GM21717 (cell line): ENCODE results near the gene ADD1.
A peak's percentile ranks its signal among the peaks of the same experiment; 100 is the strongest.

Experiments
- ATAC-seq: cut with Tn5 transposase; IDR thresholded peaks from one replicate; pipeline ENCODE4 v1.9.1; 2021; ENCODE audit warnings: mild to moderate bottlenecking, moderate library complexity; ENCODE audit not compliant: unreplicated experiment

The ADD1 gene, protein sequence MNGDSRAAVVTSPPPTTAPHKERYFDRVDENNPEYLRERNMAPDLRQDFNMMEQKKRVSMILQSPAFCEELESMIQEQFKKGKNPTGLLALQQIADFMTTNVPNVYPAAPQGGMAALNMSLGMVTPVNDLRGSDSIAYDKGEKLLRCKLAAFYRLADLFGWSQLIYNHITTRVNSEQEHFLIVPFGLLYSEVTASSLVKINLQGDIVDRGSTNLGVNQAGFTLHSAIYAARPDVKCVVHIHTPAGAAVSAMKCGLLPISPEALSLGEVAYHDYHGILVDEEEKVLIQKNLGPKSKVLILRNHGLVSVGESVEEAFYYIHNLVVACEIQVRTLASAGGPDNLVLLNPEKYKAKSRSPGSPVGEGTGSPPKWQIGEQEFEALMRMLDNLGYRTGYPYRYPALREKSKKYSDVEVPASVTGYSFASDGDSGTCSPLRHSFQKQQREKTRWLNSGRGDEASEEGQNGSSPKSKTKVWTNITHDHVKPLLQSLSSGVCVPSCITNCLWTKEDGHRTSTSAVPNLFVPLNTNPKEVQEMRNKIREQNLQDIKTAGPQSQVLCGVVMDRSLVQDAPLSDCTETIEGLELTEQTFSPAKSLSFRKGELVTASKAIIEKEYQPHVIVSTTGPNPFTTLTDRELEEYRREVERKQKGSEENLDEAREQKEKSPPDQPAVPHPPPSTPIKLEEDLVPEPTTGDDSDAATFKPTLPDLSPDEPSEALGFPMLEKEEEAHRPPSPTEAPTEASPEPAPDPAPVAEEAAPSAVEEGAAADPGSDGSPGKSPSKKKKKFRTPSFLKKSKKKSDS

DNA sequence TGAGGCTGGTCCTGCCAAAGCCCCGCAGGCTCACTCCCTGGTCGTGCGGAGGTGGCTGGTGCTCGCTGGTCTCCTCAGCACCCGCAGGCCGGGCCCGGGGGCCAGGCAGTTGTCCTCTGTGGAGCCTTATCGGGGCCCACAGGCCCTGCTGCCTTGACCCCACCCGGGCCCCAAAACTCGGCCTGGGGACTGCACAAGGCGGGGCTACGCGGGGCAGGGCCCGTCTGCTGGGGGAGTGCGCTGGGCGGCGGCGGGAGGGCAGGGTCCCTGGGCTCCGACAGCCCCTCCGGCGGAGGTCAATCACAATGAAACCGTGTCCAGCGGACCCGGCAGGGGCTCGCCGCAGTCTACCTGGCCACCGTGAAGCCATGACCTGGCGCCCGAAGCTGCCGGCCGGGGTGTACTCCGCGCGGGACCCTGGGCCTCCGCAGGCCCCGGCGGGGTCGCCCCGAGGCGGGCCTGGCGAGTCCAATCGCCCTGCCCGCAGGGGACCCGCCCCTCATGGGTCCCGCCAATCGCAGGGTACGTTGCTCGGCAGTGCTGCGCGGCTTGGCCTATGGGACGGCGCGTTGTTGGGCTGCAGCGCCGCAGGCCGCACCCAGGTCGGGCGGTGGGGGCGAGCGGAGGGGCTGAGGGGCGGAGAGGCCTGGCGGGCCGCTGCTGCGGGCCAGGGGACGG, at the start of gene ADD1:
TSS of gene ADD1 (plus strand) at position 582 of the 678 bp plus-strand sequence. CDS start 32,072 bp downstream, outside the sequence.
- peak; percentile 77 for ATAC-seq

DNA sequence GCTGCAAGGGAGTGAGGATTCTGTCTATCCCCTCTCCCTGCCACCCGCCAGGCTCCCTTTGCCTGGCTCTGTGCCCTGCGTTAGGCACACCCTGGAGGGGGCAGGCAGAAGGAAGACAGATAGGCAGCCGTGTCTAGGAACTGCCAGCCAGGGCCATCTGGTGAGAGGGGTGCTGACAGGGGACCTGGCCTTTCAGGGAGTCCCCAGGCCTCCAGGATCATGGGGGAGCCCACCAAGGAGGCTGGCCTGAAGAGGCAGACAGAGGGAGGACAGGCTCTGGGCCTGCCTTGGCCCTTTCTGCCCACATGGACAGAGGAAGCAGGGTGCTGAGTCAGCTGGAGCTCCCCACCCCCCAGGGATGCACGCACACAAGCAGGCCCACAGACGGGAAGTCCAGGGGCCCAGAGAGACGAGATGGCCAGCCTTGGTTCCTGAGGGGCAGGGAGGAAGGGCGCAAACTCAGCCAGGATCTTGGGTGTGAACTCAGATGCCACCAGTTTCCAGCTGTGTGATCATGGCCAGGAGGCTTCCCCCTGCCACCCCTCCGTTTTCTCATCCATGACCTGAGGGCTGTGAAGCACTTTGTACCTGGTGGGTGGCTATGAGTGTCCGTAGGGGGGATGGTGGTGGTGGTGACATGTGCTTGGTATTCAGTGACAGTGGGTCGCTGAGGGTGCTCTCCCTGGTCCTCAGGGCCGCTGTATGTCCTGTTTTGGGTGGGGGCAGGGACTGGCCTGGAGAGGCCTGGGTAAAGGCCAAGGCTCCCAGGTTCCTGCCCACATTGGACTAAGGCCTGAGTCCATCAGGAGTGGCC, 49.0 kb upstream of the ADD1 start:
- ATAC-seq: no peak

DNA sequence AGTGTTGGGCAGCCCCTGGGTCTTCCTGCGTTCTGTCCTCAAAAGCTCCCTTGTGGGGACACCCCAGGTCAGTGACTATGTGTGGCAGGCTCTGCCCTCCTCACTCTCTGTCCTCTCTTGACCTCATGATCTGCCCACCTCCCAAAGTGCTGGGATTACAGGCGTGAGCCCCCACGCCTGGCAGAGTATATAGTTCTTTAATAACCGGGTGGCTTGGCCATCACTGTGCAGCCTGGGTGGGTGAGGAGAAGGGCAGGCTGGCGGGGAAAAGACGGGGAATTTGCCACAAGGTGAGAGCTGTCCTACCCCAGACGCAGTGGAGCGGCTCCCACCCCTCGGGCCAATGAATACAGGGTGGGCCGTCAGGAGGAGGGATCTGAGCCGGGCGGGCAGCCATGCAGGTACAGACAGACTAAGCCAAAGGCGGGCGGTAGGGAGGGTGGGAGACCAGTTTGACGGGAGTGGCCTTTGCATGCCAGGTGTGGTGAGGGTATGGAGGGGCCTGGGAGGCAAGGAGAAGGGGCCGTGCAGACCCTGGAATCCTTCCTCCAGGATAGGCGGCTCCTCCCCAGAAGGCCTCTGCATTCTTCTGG, 48.2 kb upstream of the ADD1 start:
- ATAC-seq: no peak

DNA sequence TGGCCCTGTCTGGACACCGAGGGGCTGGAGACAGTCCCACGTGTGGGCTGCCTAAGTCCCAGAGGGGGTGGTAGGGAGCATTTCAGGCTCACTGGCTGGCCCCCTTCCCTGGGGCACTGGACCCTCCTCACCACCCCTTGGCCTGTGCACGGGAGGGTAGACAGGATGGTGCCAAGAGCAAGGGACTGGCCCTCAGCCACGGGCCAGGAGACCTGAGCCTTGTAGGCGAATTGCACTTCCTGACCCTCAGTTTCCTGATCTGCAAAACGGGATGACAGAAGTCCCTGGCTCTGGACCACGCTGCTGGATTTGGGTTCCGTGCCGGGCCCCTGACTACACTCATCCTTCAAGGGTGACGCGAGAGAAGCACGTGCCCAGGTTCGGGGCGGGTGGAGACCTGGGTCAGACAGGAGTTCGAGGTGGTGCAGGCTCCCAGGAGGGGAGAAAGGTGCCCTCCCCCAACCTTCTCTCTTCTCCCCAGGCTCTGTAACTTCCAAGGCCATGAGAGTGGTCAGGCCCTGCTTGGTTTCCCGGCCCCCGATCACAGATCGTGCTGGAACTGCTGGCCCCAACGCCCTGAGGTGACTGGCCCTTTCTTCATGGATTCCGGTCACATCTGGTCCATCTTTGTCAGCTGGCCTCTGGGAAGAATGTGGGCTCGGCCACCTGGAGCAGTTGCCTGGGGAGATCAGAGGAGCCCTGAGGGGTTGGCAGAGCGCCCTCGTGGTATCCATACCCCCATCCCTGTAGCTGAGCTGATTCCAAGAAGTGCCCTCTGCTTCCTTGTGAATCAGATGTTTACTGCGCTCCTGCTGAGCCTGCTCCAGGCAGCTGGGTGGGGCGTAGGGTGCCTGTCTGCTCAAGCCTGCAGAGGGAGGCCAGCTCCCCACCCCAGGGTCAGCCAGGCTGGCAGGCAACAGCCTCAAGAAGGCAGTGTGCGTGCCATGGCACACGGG, 47.5 kb upstream of the ADD1 start:
- no peak for ATAC-seq

DNA sequence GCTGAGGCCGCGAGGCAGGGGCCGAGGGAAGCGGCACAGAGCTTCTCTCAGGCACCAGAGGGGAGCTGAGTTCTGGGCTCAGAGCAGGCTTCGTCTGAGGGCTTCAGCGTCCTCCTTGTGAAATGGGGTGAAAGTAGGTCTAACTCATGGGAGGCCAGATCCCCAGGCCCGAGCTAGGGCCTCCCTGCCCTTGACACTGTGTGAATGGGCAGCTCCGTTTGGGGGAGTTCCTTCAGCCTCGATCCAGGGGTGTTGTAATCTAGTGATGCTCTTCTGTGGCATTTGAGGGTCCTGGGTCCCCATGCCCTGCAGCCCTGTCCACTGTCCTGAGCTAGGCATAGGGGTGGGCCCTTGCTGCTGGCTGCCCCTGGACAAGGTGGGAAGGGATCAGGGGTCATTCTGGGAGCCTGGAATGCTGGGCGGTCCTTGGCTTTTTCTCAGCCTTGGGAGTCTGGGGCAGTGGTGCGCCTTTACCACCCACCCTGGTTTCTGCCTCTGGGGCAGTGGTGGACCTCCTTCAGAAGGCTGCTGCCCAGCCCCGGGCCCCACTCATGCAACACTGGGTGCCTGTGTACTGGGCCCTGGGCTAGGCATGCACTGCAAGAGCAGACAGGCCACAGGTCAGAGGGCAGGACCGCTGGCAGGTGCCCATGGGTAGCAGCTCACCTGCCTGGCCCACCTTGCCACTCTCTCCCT, 46.6 kb upstream of the ADD1 start:
- ATAC-seq: no peak

DNA sequence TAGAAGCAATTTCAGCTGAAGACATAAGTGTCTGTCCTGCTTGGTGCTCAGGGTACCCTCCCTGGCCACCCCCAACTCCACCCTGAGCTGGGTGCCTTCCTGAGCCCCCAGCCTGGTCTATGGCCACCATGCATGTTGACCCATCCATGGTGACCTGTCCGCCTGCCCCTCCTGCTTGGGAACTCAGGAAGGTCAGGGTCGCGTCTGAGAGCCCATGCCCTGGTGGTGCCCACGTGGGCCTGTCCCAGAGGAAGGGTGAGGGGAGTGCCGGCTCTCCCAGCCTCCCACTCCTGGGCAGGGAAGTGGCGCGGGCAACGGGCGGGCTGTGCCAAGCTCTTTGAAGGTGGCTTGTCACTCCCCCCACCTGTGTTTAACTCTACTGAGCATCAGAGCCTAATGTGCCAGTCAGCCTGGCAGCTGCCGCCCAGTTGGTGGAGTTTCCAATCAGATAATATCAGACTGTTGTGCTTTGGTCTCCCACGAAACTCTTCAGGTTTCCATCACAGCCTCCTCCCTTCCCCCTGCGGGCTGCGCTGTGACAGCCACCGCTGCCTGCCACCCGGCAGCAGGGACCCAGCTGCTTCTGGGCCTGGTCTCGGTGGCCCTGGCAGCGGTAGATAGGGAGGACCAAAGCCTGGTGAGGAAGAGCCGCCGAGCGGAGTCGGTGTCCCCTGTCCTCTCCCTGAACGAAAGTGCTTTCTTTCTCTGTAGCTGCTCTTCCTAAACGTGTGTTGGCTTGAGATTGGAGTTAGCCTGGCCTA, 45.9 kb upstream of the ADD1 start:
- ATAC-seq: no peak

DNA sequence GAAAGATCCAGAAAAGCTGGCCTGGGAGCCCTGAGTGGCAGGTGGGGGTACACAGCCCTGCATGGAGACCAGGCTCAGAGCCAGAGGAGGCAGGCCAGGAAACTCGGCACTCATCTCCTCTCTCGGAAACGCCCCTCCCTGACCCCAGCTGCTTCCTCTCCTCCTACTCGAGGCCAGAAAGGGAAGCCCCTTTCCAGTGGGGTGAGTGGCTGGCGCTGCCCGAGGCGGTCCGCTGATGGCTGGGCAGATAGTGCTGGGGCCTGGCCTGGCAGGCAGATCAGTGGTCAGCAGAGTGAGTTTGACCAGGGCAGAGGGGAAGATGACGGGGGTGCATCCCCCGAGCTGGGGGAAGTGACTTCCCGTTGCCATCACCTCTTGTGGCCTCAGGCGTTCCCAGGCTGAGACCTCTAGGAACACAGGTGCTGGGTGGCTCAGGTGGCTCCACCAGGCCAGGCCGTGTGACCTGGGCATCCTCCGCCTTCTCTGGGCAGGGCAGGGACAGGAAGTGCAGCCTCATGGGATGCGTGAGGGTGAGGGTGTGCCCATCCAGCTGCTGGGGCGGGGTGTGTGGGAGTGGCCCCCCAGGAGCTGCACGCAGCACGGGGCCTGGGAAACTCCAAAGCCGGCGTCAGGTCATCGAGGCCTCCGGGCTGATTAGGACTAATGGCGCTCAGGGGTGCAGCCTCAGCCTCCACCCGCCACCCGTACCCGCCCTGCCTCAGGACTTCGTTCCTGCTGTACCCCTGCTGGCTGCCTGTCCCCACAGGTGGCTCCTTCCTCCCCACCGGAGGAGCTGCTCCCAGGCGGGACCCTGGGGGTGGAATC, 45.0 kb upstream of the ADD1 start:
- no peak for ATAC-seq

DNA sequence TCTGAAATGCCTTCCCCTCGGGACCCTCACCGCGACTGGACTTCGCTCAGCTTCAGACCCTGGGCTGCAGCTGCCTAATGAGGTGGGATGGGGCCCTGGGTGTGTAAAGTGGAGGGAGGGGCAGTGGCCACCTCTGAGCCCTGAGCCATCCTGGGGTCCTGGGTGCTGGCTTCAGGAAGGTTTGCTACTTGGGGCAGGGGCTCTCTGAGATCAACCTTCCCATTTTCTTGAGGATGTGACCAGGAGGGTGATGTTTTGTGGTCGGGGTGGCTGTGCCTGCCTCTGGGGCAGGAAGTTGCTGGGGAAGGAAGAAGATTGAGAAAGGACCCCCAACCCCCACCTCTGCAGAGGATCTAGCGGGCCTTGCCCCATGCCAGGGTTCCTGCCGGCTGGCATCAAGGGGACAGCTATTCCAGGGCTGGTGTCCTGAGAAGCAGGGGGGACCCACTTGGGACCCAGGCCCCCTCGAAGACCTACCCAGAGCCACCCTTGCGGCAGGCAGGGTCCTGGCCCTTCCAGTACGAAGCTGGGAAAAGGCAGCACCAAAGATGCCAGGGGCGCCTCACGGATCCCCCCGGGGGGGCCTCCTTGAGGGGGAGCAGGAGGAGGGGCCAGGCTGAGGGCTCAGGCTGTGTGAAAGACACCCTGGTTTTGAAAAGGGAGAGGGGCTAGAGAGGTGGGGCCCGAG, 44.3 kb upstream of the ADD1 start:
- no peak for ATAC-seq

DNA sequence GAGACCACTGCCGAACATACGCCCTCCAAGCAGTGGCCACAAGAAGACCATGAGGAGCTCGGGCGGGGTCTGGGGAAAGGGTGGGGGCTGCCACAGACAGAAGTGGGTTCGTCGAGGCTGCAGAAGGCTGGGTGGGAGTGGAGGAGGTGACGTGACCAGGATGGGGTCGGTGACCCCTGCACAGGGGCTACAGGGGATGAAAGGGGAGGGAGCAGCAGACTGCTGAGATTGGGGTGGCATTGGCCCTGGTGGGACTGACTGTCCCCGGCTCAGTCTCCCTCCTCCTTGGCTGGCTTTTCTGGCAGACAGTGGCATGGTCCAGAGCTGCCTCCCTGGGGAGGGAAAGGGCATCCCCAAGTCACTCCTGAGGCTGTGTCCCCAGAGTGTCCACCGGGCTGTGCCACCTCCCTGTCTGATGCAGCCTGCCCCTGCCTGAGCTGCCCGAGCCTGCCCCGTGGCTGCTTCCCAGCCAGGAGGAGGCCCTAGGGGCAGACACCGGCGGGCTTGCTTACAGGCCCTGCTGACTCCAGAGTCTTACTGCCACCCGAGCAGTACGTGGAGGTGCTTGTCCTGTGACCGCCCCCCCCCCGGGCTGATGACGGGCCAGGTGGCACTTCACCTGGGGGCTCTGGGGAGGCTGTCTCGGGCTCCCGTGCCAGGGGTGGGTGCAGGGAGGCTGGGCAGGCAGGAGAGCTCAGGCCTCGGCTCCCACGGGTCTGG, 43.5 kb upstream of the ADD1 start:
- no peak for ATAC-seq

DNA sequence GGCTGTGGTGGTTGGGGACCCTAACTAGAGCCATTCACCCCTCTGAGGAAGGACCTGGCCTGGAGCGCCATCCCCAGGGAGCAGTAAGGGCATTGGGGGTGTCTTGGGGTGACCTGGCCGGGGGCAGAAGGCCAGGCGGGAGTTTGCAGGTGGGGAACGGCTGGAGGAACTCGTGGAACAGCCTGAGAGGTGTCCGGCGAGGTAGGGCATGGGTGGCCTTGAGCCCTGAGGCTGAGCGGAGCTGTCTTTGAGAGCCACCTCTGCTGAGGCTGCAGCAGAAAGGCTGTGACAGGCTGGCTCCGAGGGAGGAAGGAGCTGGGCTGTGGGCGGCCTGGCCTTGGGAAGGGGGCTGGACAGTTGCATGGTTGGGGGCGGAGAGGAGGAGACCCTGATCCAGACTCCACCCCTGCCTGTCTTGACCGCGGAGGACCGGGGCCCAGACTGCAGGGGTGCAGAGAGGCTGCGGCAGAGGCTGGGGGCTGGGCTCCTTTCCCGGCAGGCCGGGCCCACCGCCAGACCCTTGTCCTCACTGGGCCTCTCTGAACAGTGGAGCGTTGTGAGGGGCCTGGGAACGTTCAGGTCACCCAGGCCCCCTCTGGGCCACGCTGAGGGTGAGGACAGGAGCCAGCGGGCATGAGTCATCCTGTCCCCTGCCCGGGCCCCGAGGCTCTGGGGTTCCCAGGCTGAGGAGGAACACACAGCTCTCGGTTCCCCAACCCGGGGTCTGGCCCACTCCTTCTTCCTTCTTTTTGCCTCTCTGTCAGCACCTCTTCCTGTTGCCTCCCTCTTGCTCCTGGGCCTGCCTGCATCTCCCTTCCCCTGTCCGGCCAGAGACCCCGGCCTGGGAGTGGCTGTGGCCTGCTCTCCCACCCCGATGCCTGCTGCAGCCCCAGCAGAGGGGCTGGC, 42.7 kb upstream of the ADD1 start:
- peak; percentile 35 for ATAC-seq

DNA sequence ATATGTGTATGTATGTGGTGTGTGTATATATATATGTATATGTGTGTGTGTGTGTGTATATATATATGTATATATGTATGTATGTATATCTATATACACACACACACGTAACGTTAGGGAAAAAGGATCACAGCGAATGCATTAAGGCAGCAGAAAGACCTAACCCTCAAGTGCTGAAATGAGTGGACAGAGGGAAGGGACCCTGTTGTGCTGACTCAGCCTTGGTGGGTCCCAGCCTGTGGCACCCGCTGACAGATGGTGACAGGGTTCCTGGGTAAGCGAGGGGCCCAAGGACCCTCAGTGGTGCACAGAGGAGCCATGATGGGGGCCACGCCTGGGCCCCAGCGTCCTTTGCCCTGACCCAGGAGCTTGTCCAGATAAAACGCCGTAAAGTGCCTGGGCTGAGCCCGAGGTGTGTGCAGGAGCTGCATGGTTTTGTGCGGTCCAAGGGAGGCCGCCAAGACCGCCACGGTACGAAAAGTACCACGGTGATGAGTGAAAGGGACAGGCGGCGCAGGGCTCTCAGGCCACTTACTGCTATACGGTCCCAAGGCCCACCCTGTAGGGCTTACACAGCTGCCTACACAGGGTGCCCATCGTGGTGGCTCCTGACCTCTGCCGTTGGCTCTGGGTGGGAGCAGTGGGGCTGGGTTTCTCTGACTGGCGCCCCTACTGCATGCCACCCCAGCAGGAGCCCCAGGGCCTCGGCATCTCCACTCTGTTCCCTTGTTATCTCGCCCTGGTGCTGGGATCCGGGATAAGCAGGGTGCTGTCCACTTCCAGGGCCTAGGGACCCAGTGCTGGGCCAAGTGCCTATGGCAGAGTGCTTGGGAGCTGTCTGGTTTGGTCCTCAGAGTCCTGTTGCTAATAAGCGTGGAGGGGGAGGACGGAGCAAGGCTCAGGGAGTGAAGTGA, 40.8 kb upstream of the ADD1 start:
- ATAC-seq: no peak

DNA sequence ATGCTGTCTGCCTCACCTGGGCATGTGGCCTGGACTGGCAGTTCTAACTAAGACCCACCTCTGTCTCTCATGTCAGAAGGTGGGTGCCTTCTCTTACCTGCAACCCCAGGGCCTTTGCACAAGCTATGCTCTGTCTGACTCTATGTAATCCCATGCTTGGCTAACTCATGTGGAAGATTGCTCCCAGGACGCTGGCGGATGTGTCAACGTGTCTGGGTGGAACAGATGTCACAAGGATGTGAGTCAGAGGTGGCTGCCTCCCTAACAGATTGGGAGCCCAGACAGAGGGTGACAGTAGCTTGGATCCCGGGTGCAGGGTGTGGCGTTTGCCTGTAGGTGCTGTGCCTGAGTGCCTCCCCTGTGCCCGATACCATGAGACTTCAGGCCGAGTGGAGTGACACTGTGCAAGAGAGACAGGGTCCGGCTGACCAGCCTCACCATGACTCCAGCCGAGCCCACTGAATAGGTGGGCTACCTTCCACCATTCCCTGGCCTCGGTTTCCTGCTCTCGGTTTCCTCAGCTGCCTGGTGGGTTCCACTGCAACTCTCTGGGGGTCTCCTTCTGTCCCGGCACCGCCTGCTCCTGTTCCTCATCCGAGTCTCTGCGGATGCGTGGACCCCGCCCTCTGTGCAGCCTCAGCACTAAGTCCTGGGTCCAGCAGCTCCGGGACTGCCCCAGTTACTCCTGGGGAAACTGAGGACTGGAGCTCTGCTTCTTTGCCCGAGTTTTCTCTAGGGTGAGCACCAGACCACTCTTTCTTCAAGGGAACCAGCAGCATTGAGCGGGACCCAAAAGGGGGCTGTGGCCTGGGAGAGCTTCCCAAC, 39.8 kb upstream of the ADD1 start:
- no peak for ATAC-seq

DNA sequence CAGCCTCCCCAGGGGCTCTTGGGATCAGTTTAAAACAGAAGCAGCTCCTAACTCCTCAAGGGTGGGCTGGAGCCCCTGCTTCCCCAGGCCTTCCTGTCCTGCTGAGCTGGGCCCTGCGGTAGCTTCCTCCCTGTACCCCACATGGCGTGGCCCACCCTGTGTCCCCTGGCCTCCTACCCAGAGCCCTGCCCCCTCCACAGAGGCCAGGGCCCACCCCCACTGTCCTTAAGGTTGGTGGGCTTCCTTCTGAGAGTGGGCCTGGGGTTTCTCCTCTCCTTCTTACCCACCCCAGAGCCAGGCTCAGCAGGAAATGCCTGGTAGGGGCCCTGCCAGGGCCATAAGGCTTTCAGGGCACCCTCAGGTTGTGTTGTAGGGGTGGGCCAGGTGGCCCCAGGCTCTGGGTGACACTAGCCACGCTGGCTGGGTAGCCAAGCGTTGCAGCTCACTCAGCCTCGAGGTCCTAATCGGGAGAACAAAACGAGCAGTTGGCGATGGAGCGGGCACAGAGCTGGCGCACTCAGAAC, 39.1 kb upstream of the ADD1 start:
- ATAC-seq: no peak
